K562 (cell line): ENCODE measurements around the gene TRPC4AP. TPM values are rescaled to one million over a fixed set of nuclear protein-coding genes. Genes with fewer than 3 reads are reported as not detected.

Experiments used
- FOS ChIP-seq: IDR thresholded peaks from 3 replicates; pipeline ENCODE4 v1.6.1; 2011; ENCODE audit not compliant: insufficient read length; ENCODE audit errors: extremely low read depth
- HDAC3 ChIP-seq: fragments of 450-650 bp; IDR thresholded peaks from 2 replicates; pipeline ENCODE4 v1.6.1; 2018; ENCODE audit warnings: borderline replicate concordance, mild to moderate bottlenecking, moderate library complexity; ENCODE audit not compliant: partially characterized antibody
- LARP7 ChIP-seq: fragments of 450-650 bp; IDR thresholded peaks from 2 replicates; pipeline ENCODE4 v1.6.1; 2016
- NCOR1 ChIP-seq: fragments of 450-650 bp; IDR thresholded peaks from 2 replicates; pipeline ENCODE4 v1.6.1; 2016; ENCODE audit warnings: mild to moderate bottlenecking, moderate library complexity
- PTRF ChIP-seq: fragments of 450-650 bp; IDR thresholded peaks from 2 replicates; pipeline ENCODE4 v1.6.1; 2016; ENCODE audit warnings: mild to moderate bottlenecking, missing genetic modification characterization, missing compliant biosample characterization
- PTTG1 ChIP-seq: fragments of 450-650 bp; IDR thresholded peaks from 2 replicates; pipeline ENCODE4 v1.6.1; 2016; ENCODE audit warnings: low read depth, mild to moderate bottlenecking, missing genetic modification characterization, missing compliant biosample characterization
- SIN3A ChIP-seq, 2 experiments: fragments of 150-350 bp in 1 of 2; IDR thresholded peaks; 2 replicates each; pipeline ENCODE4 v1.6.1; 2011 to 2016; ENCODE audit warnings: borderline replicate concordance in 2 of 2, low read depth in 2 of 2, low read length in 2 of 2, mild to moderate bottlenecking in 2 of 2, moderate library complexity in 2 of 2; ENCODE audit not compliant: control insufficient read depth in 1 of 2
- SMARCA5 ChIP-seq: fragments of 450-650 bp; IDR thresholded peaks from 2 replicates; pipeline ENCODE4 v1.6.1; 2016
- ZNF717 ChIP-seq: fragments of 250-450 bp; sonication (Bioruptor Pico); IDR thresholded peaks from 2 replicates; pipeline ENCODE4 v1.5.0; 2021
- polyA plus RNA-seq, 8 experiments: library from polyadenylated mRNA; depleted of rRNA in 4 of 8; stranded (reverse) in 5 of 8; unstranded in 3 of 8; fragments of >200 nt; fragmentation: Nextera tagmentation in 2 of 8; fragmentation: Illumina TruSeq in 1 of 8; extraction: Ambion mirVana in 2 of 8; extraction: Trizol in 1 of 8; gene quantifications; 2 replicates each; pipeline versions ENCODE4 v1.2.1 to v1.2.3, GENCODE V29; 2011 to 2014; ENCODE audit warnings: inconsistent platforms in 1 of 8, missing spikeins in 1 of 8
- total RNA-seq, 7 experiments: library from RNA; depleted of rRNA in 6 of 7; stranded (reverse); fragments of >200 nt in 6 of 7; fragmentation: Illumina TruSeq in 2 of 7; extraction: Trizol in 2 of 7; gene quantifications; 2 replicates each; pipeline versions ENCODE4 v1.2.1 to v1.2.3, GENCODE V29; 2011 to 2021; ENCODE audit warnings: low replicate concordance in 1 of 7
- TF ChIP-seq, protein P1 (sequence below): fragments of 450-650 bp; IDR thresholded peaks from 2 replicates; pipeline ENCODE4 v1.6.1; 2014; ENCODE audit warnings: low read depth, mild to moderate bottlenecking, moderate library complexity, borderline replicate concordance
- TF ChIP-seq, protein P2 (sequence below), 3 experiments: fragments of 200-800 bp in 1 of 3; fragments of 250-450 bp in 1 of 3; fragments of 450-650 bp in 1 of 3; sonication (Bioruptor Pico) in 1 of 3; sonication (Bioruptor generic) in 1 of 3; formaldehyde crosslinking in 1 of 3; IDR thresholded peaks; 2 replicates each; pipeline versions ENCODE4 v1.6.1 to v1.8.0; 2016 to 2022; ENCODE audit warnings: mild to moderate bottlenecking in 2 of 3, missing genetic modification characterization in 2 of 3, missing compliant biosample characterization in 1 of 3, moderate library complexity in 1 of 3
- TF ChIP-seq, protein P3 (sequence below): fragments of 250-450 bp; sonication (Bioruptor Pico); IDR thresholded peaks from 2 replicates; pipeline ENCODE4 v1.5.0; 2022; ENCODE audit warnings: mild to moderate bottlenecking
- TF ChIP-seq, protein P4 (sequence below): fragments of 450-650 bp; IDR thresholded peaks from one replicate; pipeline ENCODE4 v1.6.1; 2018; ENCODE audit warnings: mild to moderate bottlenecking, moderate library complexity; ENCODE audit not compliant: partially characterized antibody
- TF ChIP-seq, protein P5 (sequence below): fragments of 450-650 bp; conservative IDR thresholded peaks from 2 replicates; pipeline ENCODE4 v1.6.1; 2016; ENCODE audit warnings: missing genetic modification characterization, low read depth, mild to moderate bottlenecking, control low read depth, missing compliant biosample characterization

TRPC4AP gene
- total and polyA plus RNA-seq, 9 of the 15 experiments (the other 6 are each of a cell fraction or from before 2014, with no cell fraction given) = 2.3 to 70.3 (median 33.3) TPM

DNA sequence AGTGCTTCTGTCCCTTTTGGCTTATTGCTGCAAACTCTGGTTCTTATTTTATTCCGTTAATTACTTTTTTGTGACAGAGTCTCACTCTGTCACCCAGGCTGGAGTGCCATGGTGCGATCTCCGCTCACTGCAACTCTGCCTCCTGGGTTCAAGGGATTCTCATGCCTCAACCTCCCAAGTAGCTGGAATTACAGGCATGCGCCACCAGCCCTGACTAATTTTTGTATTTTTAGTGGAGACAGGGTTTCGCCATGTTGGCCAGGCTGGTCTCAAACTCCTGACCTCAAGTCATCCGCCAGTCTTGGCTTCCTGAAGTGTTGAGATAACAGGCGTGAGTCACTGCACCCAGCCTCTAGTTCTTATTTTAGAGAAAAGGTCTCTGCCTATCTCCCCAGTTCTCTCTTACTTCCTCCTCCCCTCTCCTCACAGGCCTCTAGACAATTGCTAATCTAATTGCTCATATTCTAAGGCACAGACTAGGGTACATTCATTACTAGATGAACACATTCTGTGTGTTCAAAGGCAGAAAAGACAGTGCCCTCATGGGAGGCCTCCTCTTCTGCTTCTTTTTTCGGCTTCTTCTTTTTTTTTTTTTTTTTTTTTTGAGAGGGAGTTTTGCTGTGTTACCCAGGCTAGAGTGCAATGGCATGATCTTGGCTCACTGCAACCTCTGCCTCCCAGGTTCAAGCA is 27.6 kb upstream of the TRPC4AP start (continued):
- peak; percentile 72 for TF ChIP-seq HDAC3
- no peak for TF ChIP-seq SIN3A (IDR thresholded peaks at IDR 0.05; ENCODE audit: borderline replicate concordance in 2 of 2, control insufficient read depth in 1 of 2, low read depth in 2 of 2, low read length in 2 of 2)
- TF ChIP-seq, protein P1, sequence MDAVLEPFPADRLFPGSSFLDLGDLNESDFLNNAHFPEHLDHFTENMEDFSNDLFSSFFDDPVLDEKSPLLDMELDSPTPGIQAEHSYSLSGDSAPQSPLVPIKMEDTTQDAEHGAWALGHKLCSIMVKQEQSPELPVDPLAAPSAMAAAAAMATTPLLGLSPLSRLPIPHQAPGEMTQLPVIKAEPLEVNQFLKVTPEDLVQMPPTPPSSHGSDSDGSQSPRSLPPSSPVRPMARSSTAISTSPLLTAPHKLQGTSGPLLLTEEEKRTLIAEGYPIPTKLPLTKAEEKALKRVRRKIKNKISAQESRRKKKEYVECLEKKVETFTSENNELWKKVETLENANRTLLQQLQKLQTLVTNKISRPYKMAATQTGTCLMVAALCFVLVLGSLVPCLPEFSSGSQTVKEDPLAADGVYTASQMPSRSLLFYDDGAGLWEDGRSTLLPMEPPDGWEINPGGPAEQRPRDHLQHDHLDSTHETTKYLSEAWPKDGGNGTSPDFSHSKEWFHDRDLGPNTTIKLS = peak; percentile 27; the same call in 1 of the 2 replicates
- no peak for TF ChIP-seq ZNF717 (CRISPR knock-in tag)
- peak; percentile 91 for TF ChIP-seq NCOR1
- TF ChIP-seq FOS = peak; percentile 59
- TF ChIP-seq, protein P2, sequence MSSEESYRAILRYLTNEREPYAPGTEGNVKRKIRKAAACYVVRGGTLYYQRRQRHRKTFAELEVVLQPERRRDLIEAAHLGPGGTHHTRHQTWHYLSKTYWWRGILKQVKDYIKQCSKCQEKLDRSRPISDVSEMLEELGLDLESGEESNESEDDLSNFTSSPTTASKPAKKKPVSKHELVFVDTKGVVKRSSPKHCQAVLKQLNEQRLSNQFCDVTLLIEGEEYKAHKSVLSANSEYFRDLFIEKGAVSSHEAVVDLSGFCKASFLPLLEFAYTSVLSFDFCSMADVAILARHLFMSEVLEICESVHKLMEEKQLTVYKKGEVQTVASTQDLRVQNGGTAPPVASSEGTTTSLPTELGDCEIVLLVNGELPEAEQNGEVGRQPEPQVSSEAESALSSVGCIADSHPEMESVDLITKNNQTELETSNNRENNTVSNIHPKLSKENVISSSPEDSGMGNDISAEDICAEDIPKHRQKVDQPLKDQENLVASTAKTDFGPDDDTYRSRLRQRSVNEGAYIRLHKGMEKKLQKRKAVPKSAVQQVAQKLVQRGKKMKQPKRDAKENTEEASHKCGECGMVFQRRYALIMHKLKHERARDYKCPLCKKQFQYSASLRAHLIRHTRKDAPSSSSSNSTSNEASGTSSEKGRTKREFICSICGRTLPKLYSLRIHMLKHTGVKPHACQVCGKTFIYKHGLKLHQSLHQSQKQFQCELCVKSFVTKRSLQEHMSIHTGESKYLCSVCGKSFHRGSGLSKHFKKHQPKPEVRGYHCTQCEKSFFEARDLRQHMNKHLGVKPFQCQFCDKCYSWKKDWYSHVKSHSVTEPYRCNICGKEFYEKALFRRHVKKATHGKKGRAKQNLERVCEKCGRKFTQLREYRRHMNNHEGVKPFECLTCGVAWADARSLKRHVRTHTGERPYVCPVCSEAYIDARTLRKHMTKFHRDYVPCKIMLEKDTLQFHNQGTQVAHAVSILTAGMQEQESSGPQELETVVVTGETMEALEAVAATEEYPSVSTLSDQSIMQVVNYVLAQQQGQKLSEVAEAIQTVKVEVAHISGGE (CRISPR knock-in tag; IDR thresholded peaks at IDR 0.05) = peak in 1 of 3 experiments; percentile 65; a peak in 2 of 6 replicates
- peak; percentile 21; the same call in 1 of the 2 replicates for TF ChIP-seq SMARCA5
- TF ChIP-seq, protein P3, sequence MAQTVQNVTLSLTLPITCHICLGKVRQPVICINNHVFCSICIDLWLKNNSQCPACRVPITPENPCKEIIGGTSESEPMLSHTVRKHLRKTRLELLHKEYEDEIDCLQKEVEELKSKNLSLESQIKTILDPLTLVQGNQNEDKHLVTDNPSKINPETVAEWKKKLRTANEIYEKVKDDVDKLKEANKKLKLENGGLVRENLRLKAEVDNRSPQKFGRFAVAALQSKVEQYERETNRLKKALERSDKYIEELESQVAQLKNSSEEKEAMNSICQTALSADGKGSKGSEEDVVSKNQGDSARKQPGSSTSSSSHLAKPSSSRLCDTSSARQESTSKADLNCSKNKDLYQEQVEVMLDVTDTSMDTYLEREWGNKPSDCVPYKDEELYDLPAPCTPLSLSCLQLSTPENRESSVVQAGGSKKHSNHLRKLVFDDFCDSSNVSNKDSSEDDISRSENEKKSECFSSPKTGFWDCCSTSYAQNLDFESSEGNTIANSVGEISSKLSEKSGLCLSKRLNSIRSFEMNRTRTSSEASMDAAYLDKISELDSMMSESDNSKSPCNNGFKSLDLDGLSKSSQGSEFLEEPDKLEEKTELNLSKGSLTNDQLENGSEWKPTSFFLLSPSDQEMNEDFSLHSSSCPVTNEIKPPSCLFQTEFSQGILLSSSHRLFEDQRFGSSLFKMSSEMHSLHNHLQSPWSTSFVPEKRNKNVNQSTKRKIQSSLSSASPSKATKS = no peak
- TF ChIP-seq, protein P4, sequence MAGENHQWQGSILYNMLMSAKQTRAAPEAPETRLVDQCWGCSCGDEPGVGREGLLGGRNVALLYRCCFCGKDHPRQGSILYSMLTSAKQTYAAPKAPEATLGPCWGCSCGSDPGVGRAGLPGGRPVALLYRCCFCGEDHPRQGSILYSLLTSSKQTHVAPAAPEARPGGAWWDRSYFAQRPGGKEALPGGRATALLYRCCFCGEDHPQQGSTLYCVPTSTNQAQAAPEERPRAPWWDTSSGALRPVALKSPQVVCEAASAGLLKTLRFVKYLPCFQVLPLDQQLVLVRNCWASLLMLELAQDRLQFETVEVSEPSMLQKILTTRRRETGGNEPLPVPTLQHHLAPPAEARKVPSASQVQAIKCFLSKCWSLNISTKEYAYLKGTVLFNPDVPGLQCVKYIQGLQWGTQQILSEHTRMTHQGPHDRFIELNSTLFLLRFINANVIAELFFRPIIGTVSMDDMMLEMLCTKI = no peak
- TF ChIP-seq LARP7 = peak; percentile 74; the same call in 1 of the 2 replicates
- 0 out of 2 replicates have a peak, but pooled peaks have one; percentile 40 for TF ChIP-seq PTTG1 (tag)
- TF ChIP-seq, protein P5, sequence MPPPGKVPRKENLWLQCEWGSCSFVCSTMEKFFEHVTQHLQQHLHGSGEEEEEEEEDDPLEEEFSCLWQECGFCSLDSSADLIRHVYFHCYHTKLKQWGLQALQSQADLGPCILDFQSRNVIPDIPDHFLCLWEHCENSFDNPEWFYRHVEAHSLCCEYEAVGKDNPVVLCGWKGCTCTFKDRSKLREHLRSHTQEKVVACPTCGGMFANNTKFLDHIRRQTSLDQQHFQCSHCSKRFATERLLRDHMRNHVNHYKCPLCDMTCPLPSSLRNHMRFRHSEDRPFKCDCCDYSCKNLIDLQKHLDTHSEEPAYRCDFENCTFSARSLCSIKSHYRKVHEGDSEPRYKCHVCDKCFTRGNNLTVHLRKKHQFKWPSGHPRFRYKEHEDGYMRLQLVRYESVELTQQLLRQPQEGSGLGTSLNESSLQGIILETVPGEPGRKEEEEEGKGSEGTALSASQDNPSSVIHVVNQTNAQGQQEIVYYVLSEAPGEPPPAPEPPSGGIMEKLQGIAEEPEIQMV (tag) = peak; percentile 60; the same call in 1 of the 2 replicates
- TF ChIP-seq PTRF (tag) = peak; percentile 40; the same call in 1 of the 2 replicates
